KMS-11 (cell line): ENCODE measurements around the gene TOMM7.

ENCODE experiments used
- H2AFZ ChIP-seq: fragments of 200-600 bp; sonication (generic); 2 replicates; pipeline ENCODE4 v1.6.1; 2016; ENCODE audit warnings: antibody characterized with exemption, mixed run types, low read depth
- H3K27ac ChIP-seq: fragments of 200-600 bp; sonication (generic); 2 replicates; pipeline ENCODE4 v1.6.1; 2016; ENCODE audit warnings: mild to moderate bottlenecking, mixed run types
- H3K27me3 ChIP-seq: fragments of 200-600 bp; sonication (generic); 2 replicates; pipeline ENCODE4 v1.6.1; 2017; ENCODE audit warnings: mild to moderate bottlenecking, low read depth, mixed run types, moderate library complexity; ENCODE audit not compliant: insufficient read depth
- H3K36me3 ChIP-seq: fragments of 200-600 bp; sonication (generic); 2 replicates; pipeline ENCODE4 v1.6.1; 2017; ENCODE audit warnings: mild to moderate bottlenecking, mixed run types; ENCODE audit not compliant: insufficient read depth
- H3K4me1 ChIP-seq: fragments of 200-600 bp; sonication (generic); 2 replicates; pipeline ENCODE4 v1.6.1; 2016; ENCODE audit warnings: mild to moderate bottlenecking, low read depth, mixed run types; ENCODE audit not compliant: poor library complexity, severe bottlenecking
- H3K4me2 ChIP-seq: fragments of 200-600 bp; sonication (generic); 2 replicates; pipeline ENCODE4 v1.7.0; 2016; ENCODE audit warnings: mild to moderate bottlenecking, mixed run types
- H3K4me3 ChIP-seq: fragments of 200-600 bp; sonication (generic); IDR thresholded peaks from 2 replicates; pipeline ENCODE4 v1.6.1; 2017; ENCODE audit warnings: low read depth, low read length, mixed read lengths; ENCODE audit not compliant: insufficient read depth
- H3K79me2 ChIP-seq: fragments of 200-600 bp; sonication (generic); 2 replicates; pipeline ENCODE4 v1.6.1; 2016; ENCODE audit warnings: low read depth, mixed run types; ENCODE audit not compliant: insufficient read depth
- H3K9ac ChIP-seq: fragments of 200-600 bp; sonication (generic); 2 replicates; pipeline ENCODE4 v1.6.1; 2016; ENCODE audit warnings: mild to moderate bottlenecking, mixed run types
- H4K20me1 ChIP-seq: fragments of 200-600 bp; sonication (generic); 2 replicates; pipeline ENCODE4 v1.6.1; 2016; ENCODE audit warnings: mild to moderate bottlenecking, mixed run types; ENCODE audit not compliant: insufficient read depth
- CTCF ChIP-seq: fragments of 200-600 bp; sonication (generic); conservative IDR thresholded peaks from 2 replicates; pipeline ENCODE4 v1.6.1; 2017; ENCODE audit warnings: low read depth, mild to moderate bottlenecking, antibody characterized with exemption, low read length, moderate library complexity, mixed read lengths

The TOMM7 gene

GRCh38 chr7:22819476-22819875 lies 3.2 kb downstream of the TOMM7 start:
- peaks cover 36% of the 10 kb centered on the region for H3K79me2 ChIP-seq
- H3K4me3 ChIP-seq, result no peak overlapping the region
- TF ChIP-seq CTCF, result no peak
- no peaks in the 10 kb centered on the region for H4K20me1 ChIP-seq
- no peak overlapping the region for H3K27ac ChIP-seq
- H3K36me3 ChIP-seq, result no peaks in the 10 kb centered on the region; the same call in 1 of the 2 replicates
- H3K4me1 ChIP-seq, result peaks cover 31% of the 10 kb centered on the region
- H3K4me2 ChIP-seq, result no peak overlapping the region
- H2AFZ ChIP-seq, result no peak overlapping the region
- H3K9ac ChIP-seq, result no peak overlapping the region
- no peaks in the 10 kb centered on the region for H3K27me3 ChIP-seq

- no peak for TF ChIP-seq CTCF
- no peak overlapping the region for H3K9ac ChIP-seq
- no peak overlapping the region for H3K27ac ChIP-seq
Measured at GRCh38 chr7:22814261-22815208, 8.1 kb downstream of the TOMM7 start.

GRCh38 chr7:22812353-22812752 lies 10.3 kb downstream of the TOMM7 start:
- no peak overlapping the region for H3K4me3 ChIP-seq
- H3K27ac ChIP-seq, result no peak overlapping the region
- H4K20me1 ChIP-seq, result no peaks in the 10 kb centered on the region
- no peaks in the 10 kb centered on the region for H3K79me2 ChIP-seq
- H2AFZ ChIP-seq, result no peak overlapping the region
- TF ChIP-seq CTCF, result no peak
- peaks cover 6% of the 10 kb centered on the region; the same call in 1 of the 2 replicates for H3K36me3 ChIP-seq
- no peak overlapping the region for H3K4me2 ChIP-seq
- no peaks in the 10 kb centered on the region for H3K27me3 ChIP-seq
- H3K9ac ChIP-seq, result no peak overlapping the region
- H3K4me1 ChIP-seq, result peaks cover 5% of the 10 kb centered on the region

More at GRCh38 chr7:22814261-22815208, 8.1 kb downstream of the TOMM7 start:
- Histone ChIP-seq H3K4me1 (peaks cover 5% of the 10 kb centered on the region), H3K4me2 (no peak overlapping the region), H3K27me3 (no peaks in the 10 kb centered on the region), H2AFZ (no peak overlapping the region), H3K36me3 (peaks cover 6% of the 10 kb centered on the region; the same call in 1 of the 2 replicates), H3K4me3 (no peak overlapping the region), H3K79me2 (peaks cover 7% of the 10 kb centered on the region; the same call in 1 of the 2 replicates), H4K20me1 (no peaks in the 10 kb centered on the region)

DNA sequence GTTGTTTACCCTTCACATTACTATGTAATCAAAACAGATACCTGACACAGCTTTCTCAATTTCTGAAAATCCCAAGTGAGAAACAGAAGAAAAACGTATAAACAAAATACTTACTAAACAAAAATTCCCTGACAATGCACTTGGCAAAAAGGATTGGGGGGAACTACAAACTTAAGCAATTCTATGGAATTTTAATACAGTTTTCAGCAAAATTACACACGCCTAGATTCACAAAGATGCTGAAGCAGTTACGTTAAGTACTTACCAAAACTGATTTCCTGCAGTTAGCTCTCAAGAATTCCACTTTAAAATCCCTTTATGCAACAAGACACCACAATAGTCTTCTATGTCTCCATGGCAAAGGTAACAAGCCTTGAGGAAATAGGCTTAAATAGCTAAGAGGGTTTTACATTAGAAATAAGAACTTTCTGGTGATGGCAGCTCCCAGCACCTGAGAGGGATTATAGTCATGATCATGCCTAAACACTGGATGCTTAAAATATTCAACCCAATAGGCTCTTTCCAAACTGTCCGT lies 10.8 kb downstream of the TOMM7 start:
- no peak for TF ChIP-seq CTCF
- Histone ChIP-seq H3K79me2 (no peaks in the 10 kb centered on the region), H3K9ac (no peak overlapping the region), H3K4me1 (peaks cover 5% of the 10 kb centered on the region), H4K20me1 (no peaks in the 10 kb centered on the region), H3K36me3 (peaks cover 6% of the 10 kb centered on the region; the same call in 1 of the 2 replicates), H3K27me3 (no peaks in the 10 kb centered on the region), H3K27ac (no peak overlapping the region), H3K4me3 (no peak overlapping the region), H2AFZ (no peak overlapping the region), H3K4me2 (no peak overlapping the region)
